Esophagus squamous epithelium (tissue), 5 donors: ENCODE results near the gene ZNF397. TPM values are rescaled to one million over a fixed set of nuclear protein-coding genes. Genes with fewer than 3 reads are reported as not detected.

Experiments used
- DNase-seq: peaks from one replicate; lab custom pipeline; 2025; lab: John Stamatoyannopoulos, UW
- H3K27ac ChIP-seq, 4 donors: fragments of 200-600 bp; sonication (generic); one replicate each; pipeline ENCODE4 v1.5.1; 2016 to 2019; ENCODE audit warnings: mild to moderate bottlenecking in 1 of 4
- H3K27me3 ChIP-seq, 4 donors: fragments of 200-600 bp; sonication (generic); 1 replicate in 3 of 4; 2 replicates in 1 of 4; pipeline versions ENCODE4 v1.5.1 to v1.6.0; 2017 to 2021; ENCODE audit warnings: antibody characterized with exemption in 1 of 4
- H3K36me3 ChIP-seq, 3 donors: fragments of 200-600 bp; sonication (generic); one replicate each; pipeline ENCODE4 v1.5.1; 2016 to 2019
- H3K4me1 ChIP-seq, 3 donors: fragments of 200-600 bp; sonication (generic); one replicate each; pipeline ENCODE4 v1.5.1; 2017 to 2019
- H3K4me3 ChIP-seq, 4 donors: fragments of 200-600 bp; sonication (generic); 1 replicate in 3 of 4; 2 replicates in 1 of 4; pipeline ENCODE4 v1.5.1; 2016 to 2019; ENCODE audit warnings: mild to moderate bottlenecking in 2 of 4, moderate library complexity in 1 of 4
- H3K9me3 ChIP-seq, 3 donors: fragments of 200-600 bp; sonication (generic); one replicate each; pipeline ENCODE4 v1.5.1; 2016 to 2019
- CTCF ChIP-seq, 6 experiments: fragments of 450-650 bp in 4 of 6; fragments of 200-600 bp in 2 of 6; sonication (generic) in 2 of 6; IDR thresholded peaks; one replicate each; pipeline ENCODE4 v1.5.1; 2016 to 2019; ENCODE audit warnings: antibody characterized with exemption in 6 of 6, mild to moderate bottlenecking in 4 of 6, moderate library complexity in 4 of 6
- POLR2A ChIP-seq, 4 donors: fragments of 450-650 bp; IDR thresholded peaks; one replicate each; pipeline ENCODE4 v1.6.1; 2017; ENCODE audit warnings: antibody characterized with exemption in 4 of 4, mild to moderate bottlenecking in 4 of 4, moderate library complexity in 3 of 4
- WGBS, 2 donors: methylation state at CpG; one replicate each; pipeline ENCODE4 v1.1.5; 2018; 5-methylcytosine and 5-hydroxymethylcytosine counted together
- intact Hi-C: fragments of 100-400 bp; cut with DNase I; formaldehyde crosslinking; loops from one replicate; pipeline ENCODE4 v1.15.0; 2022
- total RNA-seq, 4 donors: library from RNA; depleted of rRNA; stranded (reverse); fragments of >200 nt; gene quantifications; one replicate each; pipeline ENCODE4 v1.1.0, GENCODE V29; 2016
- donor health status: DM: yes; HTN: yes; CAD: no.

The ZNF397 gene
- total RNA-seq, 4 donors from 2014 or later, result 10.4 to 24.2 (median 15.5) TPM

- Histone ChIP-seq H3K27me3 (no peaks in the 10 kb centered on the region), H3K4me1 (peaks cover 0 to 19% (median 9%) of the 10 kb centered on the region in 3 donors), H3K36me3 (peaks cover 0 to 20% (median 14%) of the 10 kb centered on the region in 3 donors), H3K27ac (no peak overlapping the region), H3K9me3 (no peaks in the 10 kb centered on the region), H3K4me3 (no peak overlapping the region)
- no peak for TF ChIP-seq CTCF (IDR thresholded peaks at IDR 0.05)
- no peak for TF ChIP-seq POLR2A (IDR thresholded peaks at IDR 0.05)
- WGBS, 2 donors, result 80 to 91% methylated on average over 1 of the region's 1 CpG
- intact Hi-C loops, result loop anchor here (5.0 kb wide), 1 partner anchor 108 kb away; no protein-coding TSS in a partner anchor
- no peak for DNase-seq
These were observed 1.5 kb upstream of the ZNF397 start for GRCh38 chr18:35239314-35239713.

GRCh38 chr18:35241448-35241804 lies 592 bp downstream of the ZNF397 start:
- TF ChIP-seq POLR2A (IDR thresholded peaks at IDR 0.05) (no peak), CTCF (IDR thresholded peaks at IDR 0.05) (no peak)
- peaks cover 0 to 14% (median 0%) of the 10 kb centered on the region in 3 donors for H3K9me3 ChIP-seq
- WGBS, 2 donors, result 1% methylated on average over 5 of the region's 5 CpGs
- H3K36me3 ChIP-seq, result peaks cover 0 to 41% (median 26%) of the 10 kb centered on the region in 3 donors
- peaks cover 0 to 19% (median 9%) of the 10 kb centered on the region in 3 donors for H3K4me1 ChIP-seq
- peak overlapping the region; percentile 91 to 99 (median 96) for H3K27ac ChIP-seq
- no peaks in the 10 kb centered on the region for H3K27me3 ChIP-seq
- no peak for DNase-seq
- peak overlapping the region; percentile 70 to 92 (median 82) for H3K4me3 ChIP-seq
- intact Hi-C loops, result loop anchor here (5.0 kb wide), 1 partner anchor 51 kb away; the partner anchor contains the start of gene ZSCAN30

GRCh38 chr18:35242426-35242825 lies 1.6 kb downstream of the ZNF397 start:
- WGBS, 2 donors, result 83 to 95% methylated on average over 6 of the region's 6 CpGs
- peaks cover 0 to 14% (median 0%) of the 10 kb centered on the region in 3 donors for H3K9me3 ChIP-seq
- H3K36me3 ChIP-seq, result peaks cover 0 to 51% (median 26%) of the 10 kb centered on the region in 3 donors
- TF ChIP-seq POLR2A (IDR thresholded peaks at IDR 0.05), result no peak
- no peak for TF ChIP-seq CTCF (IDR thresholded peaks at IDR 0.05)
- no peak overlapping the region for H3K4me3 ChIP-seq
- H3K27me3 ChIP-seq, result no peaks in the 10 kb centered on the region
- intact Hi-C loops, result loop anchor here (5.0 kb wide), 1 partner anchor 50 kb away; the partner anchor contains the start of gene ZSCAN30
- H3K27ac ChIP-seq, result no peak overlapping the region
- peaks cover 0 to 19% (median 9%) of the 10 kb centered on the region in 3 donors for H3K4me1 ChIP-seq
- no peak for DNase-seq

- no peak for TF ChIP-seq POLR2A (IDR thresholded peaks at IDR 0.05)
- TF ChIP-seq CTCF (IDR thresholded peaks at IDR 0.05), result no peak
- Histone ChIP-seq H3K4me3 (no peak overlapping the region), H3K9me3 (peaks cover 0 to 14% (median 0%) of the 10 kb centered on the region in 3 donors), H3K4me1 (peaks cover 0 to 19% (median 9%) of the 10 kb centered on the region in 3 donors), H3K27me3 (no peaks in the 10 kb centered on the region), H3K27ac (no peak overlapping the region), H3K36me3 (peaks cover 9 to 72% (median 33%) of the 10 kb centered on the region in 3 donors)
- DNase-seq, result no peak
- 96 to 97% methylated on average over 4 of the region's 4 CpGs for WGBS, 2 donors
- intact Hi-C loops, result loop anchor here (5.0 kb wide), 1 partner anchor 48 kb away; the partner anchor contains the start of gene ZSCAN30
These were observed 3.8 kb downstream of the ZNF397 start for GRCh38 chr18:35244671-35245070.

GRCh38 chr18:35245719-35246317 lies 5.0 kb downstream of the ZNF397 start:
- H3K4me1 ChIP-seq, result peaks cover 0 to 14% (median 5%) of the 10 kb centered on the region in 3 donors
- H3K36me3 ChIP-seq, result peaks cover 9 to 84% (median 33%) of the 10 kb centered on the region in 3 donors
- H3K9me3 ChIP-seq, result peaks cover 0 to 16% (median 0%) of the 10 kb centered on the region in 3 donors
- H3K4me3 ChIP-seq, result no peak overlapping the region
- TF ChIP-seq CTCF (IDR thresholded peaks at IDR 0.05) (no peak), POLR2A (IDR thresholded peaks at IDR 0.05) (no peak)
- no peaks in the 10 kb centered on the region for H3K27me3 ChIP-seq
- WGBS, 2 donors, result 92 to 95% methylated on average over 4 of the region's 4 CpGs
- DNase-seq, result no peak
- no peak overlapping the region for H3K27ac ChIP-seq
- intact Hi-C loops, result no loop called here
